ENCODE measurements around the gene ATP1A2. TPM values are rescaled to one million over a fixed set of nuclear protein-coding genes. Genes with fewer than 3 reads are reported as not detected.

ATP1A2 gene
- 93.6 and 101 TPM in 2 replicates for total RNA-seq
- long read RNA-seq, full-length matches to known transcripts, result 4 of 27 reads
- long read RNA-seq, partial matches to known transcripts, result 21 of 27 reads
- long read RNA-seq, other reads (novel, unspliced or antisense), result 2 of 27 reads

DNA sequence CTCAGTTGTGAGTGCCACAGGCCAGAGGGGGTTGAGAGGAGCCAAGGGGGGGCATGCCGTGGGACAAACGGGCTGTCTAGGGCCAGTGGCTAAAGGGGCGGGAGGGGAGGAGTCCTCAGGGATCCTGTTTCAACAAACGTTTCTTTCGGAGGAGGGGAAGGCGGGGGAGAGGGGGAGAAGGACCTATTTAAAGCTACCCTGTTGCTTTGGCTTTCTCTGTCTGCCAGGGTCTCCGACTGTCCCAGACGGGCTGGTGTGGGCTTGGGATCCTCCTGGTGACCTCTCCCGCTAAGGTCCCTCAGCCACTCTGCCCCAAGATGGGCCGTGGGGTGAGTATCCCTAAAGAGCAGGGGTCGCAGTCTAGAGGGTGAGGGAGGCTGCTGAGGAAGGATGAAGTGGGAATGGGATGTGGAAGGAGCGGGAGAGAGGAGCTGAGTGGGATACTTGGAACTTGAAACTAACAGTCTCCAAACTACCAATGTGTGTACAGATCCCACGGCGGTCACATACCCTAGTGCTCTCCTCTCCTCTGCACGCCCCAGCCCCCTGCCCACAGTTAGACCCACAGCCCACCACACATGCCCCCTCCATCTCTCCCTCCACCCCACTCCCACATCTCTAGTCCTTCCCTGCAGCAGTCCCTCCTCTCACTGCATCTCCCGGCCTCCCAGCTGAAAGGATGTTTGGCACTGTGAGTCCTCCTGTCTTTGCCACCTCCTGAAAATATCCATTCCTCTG lies at the start of gene ATP1A2:
ATP1A2 (plus strand) TSS at position 215 of the 738 bp plus-strand sequence; CDS start at position 318, 103 bp downstream.
- Mint-ChIP-seq H3K9me3 (no peaks in the 10 kb centered on the region), H3K4me3 (peak within 1 kb of the TSS; percentile 92)

DNA sequence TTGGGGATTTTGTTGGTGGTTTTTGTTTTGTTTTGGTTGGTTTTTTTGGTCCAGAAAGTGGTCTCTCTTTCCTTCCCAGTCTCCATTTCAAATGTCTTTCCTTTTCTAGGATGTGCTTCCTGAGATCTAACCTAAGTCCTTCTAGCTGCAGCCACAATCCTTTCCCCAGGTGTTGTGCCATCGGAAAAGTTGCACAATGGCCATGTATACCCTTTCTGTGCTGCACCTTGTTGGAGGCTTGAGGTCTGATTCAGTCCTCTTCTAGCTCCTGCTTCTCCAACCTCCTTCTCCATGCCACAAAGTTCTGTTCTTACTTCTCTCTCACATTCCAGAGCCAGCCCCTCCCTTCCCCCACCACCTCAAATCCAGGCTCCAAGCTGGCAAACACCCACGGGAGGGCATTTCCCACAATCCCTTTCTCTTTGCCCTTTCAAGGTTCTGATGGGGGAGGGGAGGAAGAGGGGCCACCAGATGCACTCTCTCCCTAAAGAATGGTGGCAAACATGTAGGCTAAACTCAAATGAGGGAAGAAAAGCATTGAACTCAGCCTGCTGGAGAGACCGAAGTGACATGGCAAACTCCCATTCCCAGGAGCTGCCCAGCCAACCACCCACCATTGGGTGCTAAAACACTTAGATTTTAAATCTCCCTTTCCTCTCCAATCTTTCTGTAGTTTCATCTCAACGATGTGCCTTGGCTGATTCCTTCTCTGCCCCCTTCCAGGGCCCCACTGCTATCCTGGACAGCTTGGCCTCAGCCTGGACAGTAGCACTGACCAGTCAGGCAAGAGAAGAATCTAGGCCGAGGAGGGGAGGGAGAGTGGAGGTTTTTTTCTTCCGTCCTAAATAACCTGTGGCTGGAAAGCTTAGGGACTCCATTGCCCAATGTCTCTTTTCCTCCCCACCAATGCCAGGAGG lies 48.5 kb upstream of the ATP1A2 start:
- no peak overlapping the region for H3K27ac Mint-ChIP-seq (ENCODE audit: unreplicated experiment)
- peaks cover 52% of the 10 kb centered on the region for H3K27me3 Mint-ChIP-seq (ENCODE audit: low read depth)

More for the DNA sequence above, at the start of gene ATP1A2:
- Mint-ChIP-seq H3K27me3 (ENCODE audit: low read depth) (no peaks in the 10 kb centered on the region), H3K4me1 (peaks cover 76% of the 10 kb centered on the region), H3K27ac (ENCODE audit: unreplicated experiment) (peak within 1 kb of the TSS; percentile 92), H3K36me3 (ENCODE audit: low read depth) (no peaks in the 10 kb centered on the region)
- DNase-seq (ENCODE audit: low read depth, low spot score), result peak; percentile 33
- TF ChIP-seq, protein P1, sequence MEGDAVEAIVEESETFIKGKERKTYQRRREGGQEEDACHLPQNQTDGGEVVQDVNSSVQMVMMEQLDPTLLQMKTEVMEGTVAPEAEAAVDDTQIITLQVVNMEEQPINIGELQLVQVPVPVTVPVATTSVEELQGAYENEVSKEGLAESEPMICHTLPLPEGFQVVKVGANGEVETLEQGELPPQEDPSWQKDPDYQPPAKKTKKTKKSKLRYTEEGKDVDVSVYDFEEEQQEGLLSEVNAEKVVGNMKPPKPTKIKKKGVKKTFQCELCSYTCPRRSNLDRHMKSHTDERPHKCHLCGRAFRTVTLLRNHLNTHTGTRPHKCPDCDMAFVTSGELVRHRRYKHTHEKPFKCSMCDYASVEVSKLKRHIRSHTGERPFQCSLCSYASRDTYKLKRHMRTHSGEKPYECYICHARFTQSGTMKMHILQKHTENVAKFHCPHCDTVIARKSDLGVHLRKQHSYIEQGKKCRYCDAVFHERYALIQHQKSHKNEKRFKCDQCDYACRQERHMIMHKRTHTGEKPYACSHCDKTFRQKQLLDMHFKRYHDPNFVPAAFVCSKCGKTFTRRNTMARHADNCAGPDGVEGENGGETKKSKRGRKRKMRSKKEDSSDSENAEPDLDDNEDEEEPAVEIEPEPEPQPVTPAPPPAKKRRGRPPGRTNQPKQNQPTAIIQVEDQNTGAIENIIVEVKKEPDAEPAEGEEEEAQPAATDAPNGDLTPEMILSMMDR (conservative IDR thresholded peaks at IDR 0.05), result no peak

DNA sequence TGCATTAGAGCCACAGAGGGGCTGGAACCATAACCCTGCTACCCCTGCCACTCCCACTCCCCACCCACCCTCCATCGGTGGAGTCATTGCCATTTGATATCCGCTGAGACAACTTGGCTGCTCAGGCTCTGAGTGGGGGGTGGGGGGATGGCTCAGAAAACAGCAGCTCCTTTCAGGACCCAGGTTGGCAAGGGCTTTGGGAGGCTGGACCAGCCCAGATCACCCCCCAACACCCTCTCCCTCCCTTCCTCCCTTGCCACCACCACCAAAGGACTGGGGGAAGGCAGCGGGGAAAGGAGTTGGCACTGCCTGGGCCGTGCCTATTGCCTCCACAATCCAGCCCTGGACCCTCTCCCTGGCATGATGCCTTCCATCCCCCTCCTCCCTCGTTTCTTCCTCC lies 47.3 kb upstream of the ATP1A2 start:
- Mint-ChIP-seq H3K27me3 (ENCODE audit: low read depth) (peaks cover 61% of the 10 kb centered on the region), H3K4me1 (peaks cover 50% of the 10 kb centered on the region), H3K9me3 (no peaks in the 10 kb centered on the region), H3K36me3 (ENCODE audit: low read depth) (no peaks in the 10 kb centered on the region), H3K27ac (ENCODE audit: unreplicated experiment) (no peak overlapping the region), H3K4me3 (peak overlapping the region; percentile 61)
- TF ChIP-seq, protein P1 (conservative IDR thresholded peaks at IDR 0.05), result no peak
- no peak for DNase-seq (ENCODE audit: low read depth, low spot score)

More for the DNA sequence above, 48.5 kb upstream of the ATP1A2 start:
- TF ChIP-seq, protein P1 (conservative IDR thresholded peaks at IDR 0.05), result no peak
- peak overlapping the region; percentile 17 for H3K4me3 Mint-ChIP-seq
- peaks cover 59% of the 10 kb centered on the region for H3K4me1 Mint-ChIP-seq
- DNase-seq (ENCODE audit: low read depth, low spot score), result no peak
- H3K36me3 Mint-ChIP-seq (ENCODE audit: low read depth), result no peaks in the 10 kb centered on the region
- no peaks in the 10 kb centered on the region for H3K9me3 Mint-ChIP-seq

DNA sequence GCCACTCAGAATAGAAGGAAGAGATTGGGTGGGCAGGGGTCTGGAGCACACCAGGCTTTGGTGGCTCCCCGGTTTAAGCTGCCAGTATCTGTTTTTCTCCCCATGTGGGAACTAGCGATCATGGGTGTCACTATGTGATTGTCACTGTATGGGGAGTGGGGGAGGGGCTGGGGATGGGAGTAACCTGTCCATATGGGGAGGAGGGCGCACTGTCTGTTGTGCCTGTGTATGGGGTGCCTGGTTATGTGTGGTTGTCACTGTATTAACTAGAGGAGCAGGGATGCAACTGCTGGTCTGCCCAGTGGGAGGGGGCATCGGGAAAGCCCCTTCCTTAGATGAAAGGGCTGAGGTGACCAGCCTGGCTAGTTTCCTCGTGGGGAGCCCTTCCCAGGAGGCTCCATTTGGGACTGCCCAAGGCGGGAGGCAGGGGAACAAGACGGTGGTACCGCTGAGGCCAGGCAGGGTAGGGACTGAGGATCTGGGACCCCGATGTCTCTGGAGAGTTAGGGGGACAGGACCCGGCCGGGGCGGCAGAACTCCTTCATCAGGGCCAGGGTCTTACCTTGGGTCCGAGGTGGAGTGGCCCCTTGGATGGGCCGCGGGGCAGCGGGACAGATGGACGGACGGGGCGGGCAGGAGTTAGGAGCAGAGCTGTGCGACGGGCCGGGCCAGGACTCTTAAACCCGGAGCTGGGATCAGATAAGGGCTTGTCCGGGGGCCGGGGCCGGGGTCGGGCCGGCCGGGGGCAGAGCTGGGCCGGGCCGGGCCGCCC lies 45.9 kb upstream of the ATP1A2 start, which contains the start of gene KCNJ10:
KCNJ10 (minus strand) TSS at position 701 of the 772 bp plus-strand sequence. CDS start 27,628 bp downstream, outside the sequence.
- TF ChIP-seq, protein P1 (conservative IDR thresholded peaks at IDR 0.05), result no peak
- peaks cover 68% of the 10 kb centered on the region for H3K27me3 Mint-ChIP-seq (ENCODE audit: low read depth)
- peaks cover 36% of the 10 kb centered on the region for H3K4me1 Mint-ChIP-seq

More for the DNA sequence above, 45.9 kb upstream of the ATP1A2 start, which contains the start of gene KCNJ10:
- H3K4me3 Mint-ChIP-seq, result peak within 1 kb of the TSS; percentile 87
- H3K27ac Mint-ChIP-seq (ENCODE audit: unreplicated experiment), result no peak within 1 kb of the TSS
- no peaks in the 10 kb centered on the region for H3K36me3 Mint-ChIP-seq (ENCODE audit: low read depth)
- DNase-seq (ENCODE audit: low read depth, low spot score), result no peak
- no peaks in the 10 kb centered on the region for H3K9me3 Mint-ChIP-seq
